HEK293 (cell line): ENCODE data around the gene SCYGR8.

ENCODE experiments used
- CTCF ChIA-PET: fragments of 350-600 bp; formaldehyde crosslinking; extraction: SDS; loops from one replicate; lab custom pipeline; 2021; ENCODE audit warnings: antibody characterized with exemption; lab: Yijun Ruan, JAX
- POLR2A ChIA-PET: fragments of 300-600 bp; formaldehyde crosslinking; extraction: SDS; loops from one replicate; lab custom pipeline; 2020; ENCODE audit warnings: antibody characterized with exemption, inconsistent platforms; lab: Yijun Ruan, JAX
- H3K27ac ChIP-seq: fragments of 200-500 bp; sonication (Bioruptor generic); 2 replicates; pipeline ENCODE4 v1.5.1; 2014; ENCODE audit warnings: low read depth, low read length, control low read depth, inconsistent platforms; ENCODE audit errors: extremely low read depth
- H3K36me3 ChIP-seq, 2 experiments: fragments of 200-500 bp in 1 of 2; sonication (Bioruptor generic) in 1 of 2; 1 replicate in 1 of 2; 2 replicates in 1 of 2; pipeline ENCODE4 v1.5.1; 2014 to 2017; ENCODE audit warnings: inconsistent platforms in 2 of 2, low read length in 2 of 2; ENCODE audit not compliant: control insufficient read depth in 2 of 2, insufficient read depth in 1 of 2
- H3K4me1 ChIP-seq: fragments of 200-500 bp; sonication (Bioruptor generic); 2 replicates; pipeline ENCODE4 v1.5.1; 2014; ENCODE audit warnings: mild to moderate bottlenecking, low read length, inconsistent platforms; ENCODE audit not compliant: control insufficient read depth, insufficient read depth
- H3K4me3 ChIP-seq: 2 replicates; pipeline ENCODE4 v1.5.1; 2011; ENCODE audit warnings: low read depth, mild to moderate bottlenecking, control low read depth, low read length, moderate library complexity
- H3K9me3 ChIP-seq: fragments of 200-500 bp; sonication (Bioruptor generic); 2 replicates; pipeline ENCODE4 v1.5.1; 2014; ENCODE audit warnings: low read depth, low read length, inconsistent platforms; ENCODE audit not compliant: control insufficient read depth, insufficient read depth
- AEBP2 ChIP-seq: fragments of 450-650 bp; formaldehyde crosslinking; IDR thresholded peaks from 2 replicates; pipeline ENCODE4 v1.5.1; 2016; ENCODE audit warnings: missing biosample characterization, missing genetic modification characterization, borderline replicate concordance
- EGR2 ChIP-seq: fragments of 450-650 bp; formaldehyde crosslinking; IDR thresholded peaks from 2 replicates; pipeline ENCODE4 v1.5.1; 2016; ENCODE audit warnings: low read depth, missing biosample characterization, missing genetic modification characterization
- INSM2 ChIP-seq: fragments of 450-650 bp; formaldehyde crosslinking; IDR thresholded peaks from 2 replicates; pipeline ENCODE4 v1.5.1; 2016; ENCODE audit warnings: missing biosample characterization, missing genetic modification characterization
- OSR2 ChIP-seq: fragments of 450-650 bp; formaldehyde crosslinking; IDR thresholded peaks from 2 replicates; pipeline ENCODE4 v1.5.1; 2016; ENCODE audit warnings: missing biosample characterization, missing genetic modification characterization
- PRDM4 ChIP-seq: fragments of 450-650 bp; formaldehyde crosslinking; IDR thresholded peaks from 2 replicates; pipeline ENCODE4 v1.5.1; 2017; ENCODE audit warnings: missing biosample characterization, missing genetic modification characterization
- REPIN1 ChIP-seq: fragments of 450-650 bp; formaldehyde crosslinking; IDR thresholded peaks from 2 replicates; pipeline ENCODE4 v1.5.1; 2017; ENCODE audit warnings: missing biosample characterization, missing genetic modification characterization, low read depth
- TCF7L2 ChIP-seq: IDR thresholded peaks from 2 replicates; pipeline ENCODE4 v1.6.1; 2011; ENCODE audit warnings: low read depth, mild to moderate bottlenecking, inconsistent platforms, low read length, moderate library complexity, borderline replicate concordance
- TSHZ1 ChIP-seq: fragments of 450-650 bp; formaldehyde crosslinking; IDR thresholded peaks from 2 replicates; pipeline ENCODE4 v1.5.1; 2016; ENCODE audit warnings: missing biosample characterization, missing genetic modification characterization, borderline replicate concordance
- ZNF132 ChIP-seq: fragments of 450-650 bp; formaldehyde crosslinking; IDR thresholded peaks from 2 replicates; pipeline ENCODE4 v1.5.1; 2017; ENCODE audit warnings: missing biosample characterization, missing genetic modification characterization, borderline replicate concordance
- ZNF157 ChIP-seq: fragments of 450-650 bp; formaldehyde crosslinking; IDR thresholded peaks from 2 replicates; pipeline ENCODE4 v1.5.1; 2016; ENCODE audit warnings: missing biosample characterization, missing genetic modification characterization
- ZNF2 ChIP-seq: fragments of 450-650 bp; formaldehyde crosslinking; IDR thresholded peaks from 2 replicates; pipeline ENCODE4 v1.5.1; 2016; ENCODE audit warnings: missing biosample characterization, missing genetic modification characterization
- ZNF214 ChIP-seq: fragments of 450-650 bp; formaldehyde crosslinking; IDR thresholded peaks from 2 replicates; pipeline ENCODE4 v1.5.1; 2017; ENCODE audit warnings: missing biosample characterization, mild to moderate bottlenecking, missing genetic modification characterization, borderline replicate concordance
- ZNF26 ChIP-seq: fragments of 450-650 bp; formaldehyde crosslinking; IDR thresholded peaks from 2 replicates; pipeline ENCODE4 v1.5.1; 2016; ENCODE audit warnings: missing biosample characterization, missing genetic modification characterization
- ZNF37A ChIP-seq: fragments of 450-650 bp; IDR thresholded peaks from 2 replicates; pipeline ENCODE4 v1.5.1; 2018; ENCODE audit warnings: missing biosample characterization, missing genetic modification characterization
- ZNF548 ChIP-seq: fragments of 450-650 bp; formaldehyde crosslinking; IDR thresholded peaks from 2 replicates; pipeline ENCODE4 v1.5.1; 2016; ENCODE audit warnings: missing biosample characterization, missing genetic modification characterization
- ZNF549 ChIP-seq: fragments of 450-650 bp; IDR thresholded peaks from 2 replicates; pipeline ENCODE4 v1.5.1; 2018; ENCODE audit warnings: missing biosample characterization, missing genetic modification characterization, mild to moderate bottlenecking, inconsistent platforms, moderate library complexity
- ZNF629 ChIP-seq: fragments of 450-650 bp; formaldehyde crosslinking; IDR thresholded peaks from 2 replicates; pipeline ENCODE4 v1.5.1; 2017; ENCODE audit warnings: missing biosample characterization, missing genetic modification characterization

Gene SCYGR8

GRCh38 chr2:227772932-227773331 is 27.2 kb downstream of the SCYGR8 start:
- no peak overlapping the region for H3K27ac ChIP-seq

More at GRCh38 chr2:227772932-227773331, 27.2 kb downstream of the SCYGR8 start:
- no peak for TF ChIP-seq AEBP2 (tag by site-specific recombination)
- no peak for TF ChIP-seq ZNF2 (tag by site-specific recombination)
- no peak for TF ChIP-seq ZNF26 (tag by site-specific recombination)
- TF ChIP-seq EGR2 (tag by site-specific recombination), result no peak
- no peak for TF ChIP-seq TSHZ1 (tag by site-specific recombination)
- no peak for TF ChIP-seq ZNF214
- TF ChIP-seq ZNF549, result no peak
- TF ChIP-seq PRDM4 (tag by site-specific recombination), result no peak
- TF ChIP-seq OSR2 (tag by site-specific recombination), result no peak
- no peak for TF ChIP-seq ZNF157 (tag by site-specific recombination)
- no peak for TF ChIP-seq ZNF37A (tag by site-specific recombination)
- no peak for TF ChIP-seq ZNF132 (tag by site-specific recombination)
- TF ChIP-seq ZNF629 (tag by site-specific recombination), result no peak
- TF ChIP-seq INSM2 (tag by site-specific recombination), result no peak
- no peak for TF ChIP-seq ZNF548 (tag by site-specific recombination)
- no peak for TF ChIP-seq REPIN1 (tag by site-specific recombination)
- TF ChIP-seq TCF7L2, result no peak
- Histone ChIP-seq H3K36me3 (no peaks in the 10 kb centered on the region), H3K4me1 (no peaks in the 10 kb centered on the region), H3K9me3 (no peaks in the 10 kb centered on the region), H3K4me3 (no peak overlapping the region)
- POLR2A ChIA-PET, result no interaction called here
- CTCF ChIA-PET, result interaction anchor here (0.6 to 0.9 kb wide), 3 partner anchors 90 to 535 kb away, joined by 3 to 4 read pairs (median 4); no protein-coding TSS in a partner anchor
